Vagina (tissue), 2 donors: ENCODE results near the gene NPAS3.

Experiments used
- POLR2A ChIP-seq, 2 donors: fragments of 450-650 bp; IDR thresholded peaks; one replicate each; pipeline ENCODE4 v1.6.1; 2017; ENCODE audit warnings: antibody characterized with exemption in 2 of 2, mild to moderate bottlenecking in 2 of 2, moderate library complexity in 2 of 2
- POLR2AphosphoS5 ChIP-seq, 2 donors: sonication (generic); formaldehyde crosslinking; IDR thresholded peaks; one replicate each; pipeline ENCODE4 v1.9.0; 2017; ENCODE audit warnings: antibody characterized with exemption in 2 of 2, mild to moderate bottlenecking in 2 of 2, low read depth in 1 of 2; ENCODE audit not compliant: insufficient read depth in 1 of 2
- TF ChIP-seq, protein P1 (sequence below), 3 experiments: fragments of 450-650 bp in 2 of 3; fragments of 200-600 bp in 1 of 3; sonication (generic) in 1 of 3; IDR thresholded peaks; one replicate each; pipeline ENCODE4 v1.5.1; 2017 to 2019; ENCODE audit warnings: antibody characterized with exemption in 3 of 3, mild to moderate bottlenecking in 2 of 3, moderate library complexity in 2 of 3

DNA sequence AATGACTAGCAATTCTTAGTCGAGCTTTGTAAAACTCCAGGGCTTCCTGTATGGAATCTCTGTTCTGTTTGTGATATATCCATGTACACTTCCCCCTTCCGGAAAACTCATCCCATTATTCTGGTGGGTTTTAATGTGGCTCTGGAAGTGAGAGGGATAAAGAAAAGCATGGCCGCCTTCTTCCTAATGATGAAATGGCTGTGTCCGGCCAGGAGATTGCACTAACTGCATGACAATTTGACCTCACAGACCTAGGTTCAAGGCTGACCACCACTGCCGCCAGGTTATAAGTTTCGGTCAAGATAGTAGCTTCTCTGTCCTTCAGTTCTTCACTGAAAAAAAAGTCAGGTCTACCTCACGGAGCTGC is 41.0 kb upstream of the NPAS3 start:
- TF ChIP-seq, protein P1, sequence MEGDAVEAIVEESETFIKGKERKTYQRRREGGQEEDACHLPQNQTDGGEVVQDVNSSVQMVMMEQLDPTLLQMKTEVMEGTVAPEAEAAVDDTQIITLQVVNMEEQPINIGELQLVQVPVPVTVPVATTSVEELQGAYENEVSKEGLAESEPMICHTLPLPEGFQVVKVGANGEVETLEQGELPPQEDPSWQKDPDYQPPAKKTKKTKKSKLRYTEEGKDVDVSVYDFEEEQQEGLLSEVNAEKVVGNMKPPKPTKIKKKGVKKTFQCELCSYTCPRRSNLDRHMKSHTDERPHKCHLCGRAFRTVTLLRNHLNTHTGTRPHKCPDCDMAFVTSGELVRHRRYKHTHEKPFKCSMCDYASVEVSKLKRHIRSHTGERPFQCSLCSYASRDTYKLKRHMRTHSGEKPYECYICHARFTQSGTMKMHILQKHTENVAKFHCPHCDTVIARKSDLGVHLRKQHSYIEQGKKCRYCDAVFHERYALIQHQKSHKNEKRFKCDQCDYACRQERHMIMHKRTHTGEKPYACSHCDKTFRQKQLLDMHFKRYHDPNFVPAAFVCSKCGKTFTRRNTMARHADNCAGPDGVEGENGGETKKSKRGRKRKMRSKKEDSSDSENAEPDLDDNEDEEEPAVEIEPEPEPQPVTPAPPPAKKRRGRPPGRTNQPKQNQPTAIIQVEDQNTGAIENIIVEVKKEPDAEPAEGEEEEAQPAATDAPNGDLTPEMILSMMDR (IDR thresholded peaks at IDR 0.05): no peak
- TF ChIP-seq POLR2A (IDR thresholded peaks at IDR 0.05) (no peak), POLR2AphosphoS5 (IDR thresholded peaks at IDR 0.05; ENCODE audit: insufficient read depth in 1 of 2, low read depth in 1 of 2) (no peak)
